Endothelial cell (in vitro differentiated cells): ENCODE measurements around the gene TRIO. TPM values are rescaled to one million over a fixed set of nuclear protein-coding genes. Genes with fewer than 3 reads are reported as not detected.
A peak's percentile ranks its signal among the peaks of the same experiment; 100 is the strongest.

Source experiments
- DNase-seq: peaks from one replicate; pipeline ENCODE4 v3.0.0; 2021; ENCODE audit warnings: low spot score
- H3K27ac Mint-ChIP-seq: one replicate; pipeline ENCODE4 v1.8.0; 2021; ENCODE audit warnings: mixed read lengths, inconsistent platforms; ENCODE audit not compliant: unreplicated experiment
- H3K27me3 Mint-ChIP-seq: one replicate; pipeline ENCODE4 v1.8.0; 2021; ENCODE audit warnings: mild to moderate bottlenecking, moderate library complexity, mixed read lengths, inconsistent platforms; ENCODE audit not compliant: unreplicated experiment
- H3K36me3 Mint-ChIP-seq: one replicate; pipeline ENCODE4 v1.8.0; 2021; ENCODE audit warnings: mild to moderate bottlenecking, low read depth, mixed read lengths, inconsistent platforms; ENCODE audit not compliant: unreplicated experiment
- H3K4me1 Mint-ChIP-seq: one replicate; pipeline ENCODE4 v1.8.0; 2021; ENCODE audit warnings: mild to moderate bottlenecking, mixed read lengths, inconsistent platforms; ENCODE audit not compliant: unreplicated experiment
- H3K4me3 Mint-ChIP-seq: one replicate; pipeline ENCODE4 v1.8.0; 2021; ENCODE audit warnings: mild to moderate bottlenecking, mixed read lengths, inconsistent platforms; ENCODE audit not compliant: unreplicated experiment
- H3K9me3 Mint-ChIP-seq: one replicate; pipeline ENCODE4 v1.8.0; 2021; ENCODE audit warnings: mixed read lengths, inconsistent platforms; ENCODE audit not compliant: unreplicated experiment
- total RNA-seq: library from RNA; stranded (reverse); fragmentation: NEBNext Ultra II Directional; extraction: Animal tissue kit (Norgen Biotek cat#: 25700); gene quantifications from one replicate; pipeline ENCODE4 v1.2.1, GENCODE V29; 2021; ENCODE audit not compliant: unreplicated experiment
- TF ChIP-seq, protein P1 (sequence below): fragments of 200-600 bp; sonication (generic); IDR thresholded peaks from one replicate; pipeline ENCODE4 v1.5.0; 2021; ENCODE audit warnings: antibody characterized with exemption; ENCODE audit not compliant: unreplicated experiment

Gene TRIO
- total RNA-seq, 1 donor from 2014 or later: 229 TPM

DNA sequence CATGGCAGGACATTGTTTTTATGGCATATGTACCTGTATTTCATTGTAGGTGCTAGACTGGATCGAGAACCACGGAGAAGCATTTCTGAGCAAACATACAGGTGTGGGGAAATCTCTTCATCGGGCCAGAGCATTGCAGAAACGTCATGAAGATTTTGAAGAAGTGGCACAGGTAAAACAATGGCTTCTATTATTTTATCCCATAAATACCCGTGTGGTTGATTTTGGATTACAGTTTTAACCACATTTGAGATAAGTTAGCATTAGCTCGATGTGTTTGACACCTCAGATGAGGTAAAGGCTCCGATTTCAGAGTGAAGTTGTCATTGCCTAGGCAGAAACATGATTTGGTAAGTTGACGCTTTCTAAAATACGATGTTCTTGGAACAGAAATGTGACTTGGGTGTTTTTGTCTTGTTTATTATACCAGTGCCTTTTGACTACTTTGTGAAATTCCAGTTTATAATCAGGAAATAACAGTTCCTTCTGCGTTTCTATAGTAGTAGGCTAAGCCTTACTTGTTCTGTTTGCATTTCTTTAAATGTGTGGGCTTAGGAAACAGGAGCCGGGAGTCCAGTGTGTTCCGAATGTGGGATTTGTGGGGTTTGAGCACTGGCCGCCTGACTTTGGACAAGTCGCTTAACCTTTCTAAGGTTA is 187.7 kb downstream of the TRIO start:
- peaks cover 36% of the 10 kb centered on the region for H3K36me3 Mint-ChIP-seq
- peaks cover 52% of the 10 kb centered on the region for H3K4me1 Mint-ChIP-seq

DNA sequence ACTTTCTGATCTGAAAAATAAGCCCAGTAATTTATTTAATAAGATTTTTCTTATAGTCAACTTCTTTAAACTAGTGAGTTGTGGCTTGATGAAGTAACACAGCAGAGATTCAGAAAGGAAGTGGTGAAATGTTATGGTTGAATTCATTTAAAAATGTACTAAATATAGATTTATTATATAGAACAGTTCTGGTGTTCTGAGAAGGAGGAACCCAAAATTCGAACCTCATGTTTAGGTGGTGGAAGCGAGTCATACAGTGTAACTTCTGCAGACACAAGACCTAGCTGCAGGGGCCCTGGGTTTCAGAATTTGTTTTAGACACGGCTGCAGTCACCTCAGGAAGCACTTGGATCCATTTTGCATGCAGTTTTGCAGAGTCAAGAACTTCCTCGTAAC is 188.2 kb downstream of the TRIO start:
- Mint-ChIP-seq H3K4me1 (peaks cover 47% of the 10 kb centered on the region), H3K27ac (no peak overlapping the region), H3K4me3 (no peak overlapping the region), H3K36me3 (peaks cover 36% of the 10 kb centered on the region), H3K9me3 (no peaks in the 10 kb centered on the region), H3K27me3 (peaks cover 8% of the 10 kb centered on the region)
- DNase-seq: no peak
- TF ChIP-seq, protein P1, sequence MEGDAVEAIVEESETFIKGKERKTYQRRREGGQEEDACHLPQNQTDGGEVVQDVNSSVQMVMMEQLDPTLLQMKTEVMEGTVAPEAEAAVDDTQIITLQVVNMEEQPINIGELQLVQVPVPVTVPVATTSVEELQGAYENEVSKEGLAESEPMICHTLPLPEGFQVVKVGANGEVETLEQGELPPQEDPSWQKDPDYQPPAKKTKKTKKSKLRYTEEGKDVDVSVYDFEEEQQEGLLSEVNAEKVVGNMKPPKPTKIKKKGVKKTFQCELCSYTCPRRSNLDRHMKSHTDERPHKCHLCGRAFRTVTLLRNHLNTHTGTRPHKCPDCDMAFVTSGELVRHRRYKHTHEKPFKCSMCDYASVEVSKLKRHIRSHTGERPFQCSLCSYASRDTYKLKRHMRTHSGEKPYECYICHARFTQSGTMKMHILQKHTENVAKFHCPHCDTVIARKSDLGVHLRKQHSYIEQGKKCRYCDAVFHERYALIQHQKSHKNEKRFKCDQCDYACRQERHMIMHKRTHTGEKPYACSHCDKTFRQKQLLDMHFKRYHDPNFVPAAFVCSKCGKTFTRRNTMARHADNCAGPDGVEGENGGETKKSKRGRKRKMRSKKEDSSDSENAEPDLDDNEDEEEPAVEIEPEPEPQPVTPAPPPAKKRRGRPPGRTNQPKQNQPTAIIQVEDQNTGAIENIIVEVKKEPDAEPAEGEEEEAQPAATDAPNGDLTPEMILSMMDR: no peak

More for the DNA sequence above, 187.7 kb downstream of the TRIO start:
- DNase-seq: no peak
- TF ChIP-seq, protein P1: no peak
- H3K9me3 Mint-ChIP-seq: no peaks in the 10 kb centered on the region
- peaks cover 10% of the 10 kb centered on the region for H3K27me3 Mint-ChIP-seq
- H3K27ac Mint-ChIP-seq: no peak overlapping the region
- H3K4me3 Mint-ChIP-seq: no peak overlapping the region

DNA sequence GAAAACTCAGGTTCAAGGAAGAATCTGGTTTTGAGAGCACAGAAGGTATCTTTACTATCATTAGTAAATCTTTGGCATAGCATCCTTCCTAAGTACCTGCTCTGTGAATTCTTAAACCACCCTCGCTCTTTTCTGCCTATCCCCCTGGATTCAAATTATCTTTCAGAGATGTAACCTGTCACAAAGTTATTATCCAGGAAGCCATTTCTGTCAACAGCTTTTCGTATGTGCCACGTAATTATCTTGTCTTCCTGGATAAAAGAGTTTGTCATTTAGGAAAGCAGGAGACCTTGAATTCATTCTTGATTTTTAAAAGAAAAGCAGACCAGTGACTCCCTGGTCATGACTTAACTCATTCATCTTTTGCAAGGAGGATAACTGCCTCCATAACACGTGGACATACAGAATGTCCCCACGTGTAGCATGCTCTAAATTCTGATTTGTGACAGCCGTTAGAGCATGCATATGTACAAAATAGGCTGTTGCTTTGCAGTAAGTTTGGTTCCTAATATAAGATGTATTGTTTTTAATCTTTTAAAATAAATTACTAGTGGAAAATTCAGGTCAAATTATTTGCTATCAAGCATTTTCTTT is 189.0 kb downstream of the TRIO start:
- TF ChIP-seq, protein P1: no peak
- Mint-ChIP-seq H3K9me3 (no peaks in the 10 kb centered on the region), H3K4me3 (no peak overlapping the region), H3K4me1 (peaks cover 44% of the 10 kb centered on the region), H3K27ac (no peak overlapping the region), H3K27me3 (peaks cover 9% of the 10 kb centered on the region), H3K36me3 (peaks cover 42% of the 10 kb centered on the region)
- DNase-seq: no peak

DNA sequence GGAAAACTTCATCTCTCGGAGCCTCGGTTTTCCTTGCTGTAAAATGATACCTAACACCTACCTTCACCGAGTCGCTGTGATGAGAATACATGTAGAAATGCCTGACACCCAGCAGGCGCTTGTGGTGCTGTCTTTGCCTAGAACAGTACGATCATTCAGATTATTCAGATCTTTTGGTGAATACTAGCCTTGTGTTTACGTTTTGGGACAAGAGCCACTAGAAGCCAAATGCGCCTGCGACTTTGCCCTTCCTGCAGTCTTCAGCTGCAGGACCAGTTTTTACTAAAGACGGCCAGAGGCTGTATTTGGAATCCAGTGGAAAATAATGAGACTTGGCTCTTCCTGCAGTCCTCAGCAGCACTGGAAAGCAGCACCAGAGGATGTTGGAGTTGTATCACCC is 189.6 kb downstream of the TRIO start:
- Mint-ChIP-seq H3K36me3 (peaks cover 46% of the 10 kb centered on the region), H3K27ac (no peak overlapping the region), H3K9me3 (no peaks in the 10 kb centered on the region), H3K27me3 (peaks cover 9% of the 10 kb centered on the region), H3K4me1 (peaks cover 43% of the 10 kb centered on the region), H3K4me3 (no peak overlapping the region)
- TF ChIP-seq, protein P1: no peak
- DNase-seq: no peak

DNA sequence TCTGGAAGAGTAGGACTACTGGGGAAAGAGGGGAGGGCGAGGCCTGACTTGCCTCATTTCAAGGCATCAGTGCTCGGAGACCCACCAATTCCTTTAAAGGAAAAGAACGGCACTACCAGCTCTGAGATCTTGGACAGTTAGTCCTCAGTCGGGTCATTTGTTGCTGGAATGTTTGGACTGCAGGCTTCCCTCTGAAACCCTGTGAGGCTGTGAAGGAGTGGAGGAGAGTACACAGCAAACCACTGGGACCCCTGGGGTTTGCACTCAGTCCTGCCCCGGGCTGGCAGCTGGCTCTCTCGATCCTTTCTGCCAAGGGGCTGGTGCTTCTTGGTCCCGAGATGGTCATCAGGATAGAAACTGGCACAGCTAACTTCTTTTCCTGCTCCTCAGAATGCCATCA is 194.5 kb downstream of the TRIO start:
- peaks cover 43% of the 10 kb centered on the region for H3K4me1 Mint-ChIP-seq
- H3K27ac Mint-ChIP-seq: no peak overlapping the region
- peaks cover 42% of the 10 kb centered on the region for H3K36me3 Mint-ChIP-seq

More for the DNA sequence above, 194.5 kb downstream of the TRIO start:
- Mint-ChIP-seq H3K9me3 (no peaks in the 10 kb centered on the region), H3K4me3 (peak overlapping the region; percentile 53), H3K27me3 (peaks cover 11% of the 10 kb centered on the region)
- no peak for DNase-seq
- TF ChIP-seq, protein P1: no peak
